Left lung (tissue), 10 donors: ENCODE data around the gene LPAR1. TPM values are rescaled to one million over a fixed set of nuclear protein-coding genes. Genes with fewer than 3 reads are reported as not detected.

Experiments used
- ATAC-seq: fragments of 200-7000 bp; cut with Tn5 transposase; one replicate; pipeline ENCODE4 v1.9.1; 2020; ENCODE audit warnings: moderate library complexity
- DNase-seq, 4 donors: peaks; one replicate each; pipeline ENCODE4 v3.0.0-alpha.2; 2013 to 2020
- H3K27ac ChIP-seq, 2 donors: fragments of 200-600 bp; sonication (generic) in 1 of 2; one replicate each; pipeline versions ENCODE4 v1.5.0 to v1.8.0; 2020 to 2021
- H3K27me3 ChIP-seq, 2 donors: fragments of 200-600 bp; sonication (generic) in 1 of 2; one replicate each; pipeline versions ENCODE4 v1.5.0 to v1.8.0; 2020 to 2021
- H3K36me3 ChIP-seq, 2 donors: fragments of 200-600 bp; sonication (generic) in 1 of 2; one replicate each; pipeline versions ENCODE4 v1.5.0 to v1.8.0; 2020 to 2021
- H3K4me1 ChIP-seq, 2 donors: fragments of 200-600 bp; one replicate each; pipeline ENCODE4 v1.8.0; 2021
- H3K4me3 ChIP-seq, 2 donors: fragments of 200-600 bp; sonication (generic) in 1 of 2; one replicate each; pipeline versions ENCODE4 v1.5.0 to v1.8.0; 2020 to 2021; ENCODE audit warnings: mild to moderate bottlenecking in 1 of 2
- H3K9me3 ChIP-seq, 2 donors: fragments of 200-600 bp; sonication (generic) in 1 of 2; one replicate each; pipeline versions ENCODE4 v1.5.0 to v1.8.0; 2020 to 2021
- intact Hi-C, 2 donors: fragments of 100-400 bp; cut with DNase I; formaldehyde crosslinking; loops; one replicate each; pipeline versions ENCODE4 v1.11.2 to v1.14.2; 2022
- polyA plus RNA-seq, 6 donors: library from polyadenylated mRNA; unstranded; fragments of 120-200 nt; gene quantifications; one replicate each; pipeline ENCODE4 v1.2.1, GENCODE V29; 2013; ENCODE audit not compliant: insufficient read length in 6 of 6
- total RNA-seq, 2 donors: library from RNA; stranded (reverse); fragmentation: NEBNext Ultra II Directional; extraction: Animal tissue kit (Norgen Biotek cat#: 25700); gene quantifications; one replicate each; pipeline ENCODE4 v1.2.1, GENCODE V29; 2021
- TF ChIP-seq, protein P1 (sequence below), 2 donors: fragments of 200-600 bp; sonication (generic) in 1 of 2; IDR thresholded peaks; one replicate each; pipeline versions ENCODE4 v1.5.0 to v1.8.0; 2021; ENCODE audit warnings: antibody characterized with exemption in 2 of 2
- donor health status: DM: no; HTN: yes; CAD: no.
- donor health status: DM: no; HTN: no; CAD: no.

The LPAR1 gene
- total and polyA plus RNA-seq, 8 donors, result 23.3 to 72.7 (median 60.7) TPM

DNA sequence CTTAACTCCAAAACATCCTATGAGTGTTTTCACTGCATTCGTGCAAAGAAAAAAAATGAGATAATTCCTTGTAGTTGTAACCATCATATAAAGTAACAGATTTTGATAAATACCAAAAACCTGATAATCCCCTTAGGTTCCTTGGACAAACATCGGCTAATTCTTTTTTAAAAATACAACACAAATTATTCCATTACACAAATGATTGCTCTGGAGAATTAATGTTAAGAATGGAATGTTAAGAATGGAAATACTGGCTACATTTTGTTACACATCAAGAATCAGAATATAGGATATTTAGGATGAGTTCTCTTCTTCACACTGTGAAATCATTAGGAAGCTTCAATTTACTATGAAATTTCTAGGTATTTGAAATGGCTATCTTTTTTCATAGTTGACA, 139.4 kb downstream of the LPAR1 start:
- intact Hi-C loops, result no loop called here
- Histone ChIP-seq H3K36me3 (no peaks in the 10 kb centered on the region), H3K27me3 (no peaks in the 10 kb centered on the region), H3K9me3 (peaks cover 0 to 22% of the 10 kb centered on the region in 2 donors), H3K4me1 (no peaks in the 10 kb centered on the region), H3K27ac (no peak overlapping the region), H3K4me3 (no peak overlapping the region)
- TF ChIP-seq, protein P1, sequence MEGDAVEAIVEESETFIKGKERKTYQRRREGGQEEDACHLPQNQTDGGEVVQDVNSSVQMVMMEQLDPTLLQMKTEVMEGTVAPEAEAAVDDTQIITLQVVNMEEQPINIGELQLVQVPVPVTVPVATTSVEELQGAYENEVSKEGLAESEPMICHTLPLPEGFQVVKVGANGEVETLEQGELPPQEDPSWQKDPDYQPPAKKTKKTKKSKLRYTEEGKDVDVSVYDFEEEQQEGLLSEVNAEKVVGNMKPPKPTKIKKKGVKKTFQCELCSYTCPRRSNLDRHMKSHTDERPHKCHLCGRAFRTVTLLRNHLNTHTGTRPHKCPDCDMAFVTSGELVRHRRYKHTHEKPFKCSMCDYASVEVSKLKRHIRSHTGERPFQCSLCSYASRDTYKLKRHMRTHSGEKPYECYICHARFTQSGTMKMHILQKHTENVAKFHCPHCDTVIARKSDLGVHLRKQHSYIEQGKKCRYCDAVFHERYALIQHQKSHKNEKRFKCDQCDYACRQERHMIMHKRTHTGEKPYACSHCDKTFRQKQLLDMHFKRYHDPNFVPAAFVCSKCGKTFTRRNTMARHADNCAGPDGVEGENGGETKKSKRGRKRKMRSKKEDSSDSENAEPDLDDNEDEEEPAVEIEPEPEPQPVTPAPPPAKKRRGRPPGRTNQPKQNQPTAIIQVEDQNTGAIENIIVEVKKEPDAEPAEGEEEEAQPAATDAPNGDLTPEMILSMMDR (IDR thresholded peaks at IDR 0.05), result no peak
- DNase-seq (no peak), ATAC-seq (no peak)

GRCh38 chr9:110898358-110898757, 139.9 kb downstream of the LPAR1 start:
- H3K27ac ChIP-seq, result no peak overlapping the region
- no peak for DNase-seq
- TF ChIP-seq, protein P1 (IDR thresholded peaks at IDR 0.05), result no peak

DNA sequence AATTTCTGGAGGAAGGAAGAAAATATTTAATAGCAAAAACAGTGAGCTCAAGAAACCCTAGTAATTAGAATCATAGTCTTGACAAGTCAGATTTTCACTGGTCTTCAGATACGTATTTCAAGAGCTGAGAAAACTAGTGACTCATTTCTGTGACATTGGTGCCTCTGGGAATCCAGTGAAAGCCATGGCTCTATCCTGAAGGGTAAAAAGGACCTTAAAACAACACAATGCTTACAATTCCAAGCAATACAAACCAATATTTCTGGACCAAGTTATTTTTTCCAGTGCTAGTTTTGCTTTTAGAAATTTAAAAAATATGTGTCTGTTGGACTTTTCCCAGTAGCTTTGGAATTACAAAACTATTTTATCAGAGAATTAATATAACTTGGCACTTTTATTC, 140.3 kb downstream of the LPAR1 start:
- H3K36me3 ChIP-seq, result no peaks in the 10 kb centered on the region
- H3K9me3 ChIP-seq, result peaks cover 0 to 18% of the 10 kb centered on the region in 2 donors
- H3K27ac ChIP-seq, result no peak overlapping the region
- ATAC-seq, result no peak
- DNase-seq, result no peak
- TF ChIP-seq, protein P1 (IDR thresholded peaks at IDR 0.05), result no peak
- intact Hi-C loops, result no loop called here
- no peak overlapping the region for H3K4me3 ChIP-seq
- H3K4me1 ChIP-seq, result no peaks in the 10 kb centered on the region
- H3K27me3 ChIP-seq, result no peaks in the 10 kb centered on the region

More at GRCh38 chr9:110898358-110898757, 139.9 kb downstream of the LPAR1 start:
- H3K27me3 ChIP-seq, result no peaks in the 10 kb centered on the region
- intact Hi-C loops, result no loop called here
- H3K36me3 ChIP-seq, result no peaks in the 10 kb centered on the region
- H3K4me3 ChIP-seq, result no peak overlapping the region
- no peaks in the 10 kb centered on the region for H3K4me1 ChIP-seq
- peaks cover 0 to 18% of the 10 kb centered on the region in 2 donors for H3K9me3 ChIP-seq
- ATAC-seq, result no peak

GRCh38 chr9:110895147-110895905, 142.9 kb downstream of the LPAR1 start:
- Histone ChIP-seq H3K36me3 (no peaks in the 10 kb centered on the region), H3K27ac (peak overlapping the region in 1 of 2 donors; percentile 55), H3K9me3 (no peaks in the 10 kb centered on the region), H3K27me3 (no peaks in the 10 kb centered on the region), H3K4me3 (no peak overlapping the region), H3K4me1 (peaks cover 0 to 7% of the 10 kb centered on the region in 2 donors)
- ATAC-seq, result peak; percentile 44
- peak in 3 of 4 donors; percentile 37 to 65 (median 48) for DNase-seq
- TF ChIP-seq, protein P1 (IDR thresholded peaks at IDR 0.05), result no peak
- intact Hi-C loops, result no loop called here

GRCh38 chr9:110894731-110895130, 143.5 kb downstream of the LPAR1 start:
- Histone ChIP-seq H3K36me3 (no peaks in the 10 kb centered on the region), H3K4me1 (peaks cover 0 to 7% of the 10 kb centered on the region in 2 donors), H3K27me3 (no peaks in the 10 kb centered on the region), H3K4me3 (no peak overlapping the region), H3K27ac (no peak overlapping the region), H3K9me3 (no peaks in the 10 kb centered on the region)
- TF ChIP-seq, protein P1 (IDR thresholded peaks at IDR 0.05), result no peak
- ATAC-seq (no peak), DNase-seq (peak in 1 of 4 donors; percentile 17)
- intact Hi-C loops, result no loop called here
